ENCODE data around the gene HNRNPDL.
A peak's percentile ranks its signal among the peaks of the same experiment; 100 is the strongest.
"Not testable (repeated sequence)": the region's sequence is repeated elsewhere in the genome, so short reads cannot be mapped to it uniquely, and the experiment has no call there.

HNRNPDL gene

DNA sequence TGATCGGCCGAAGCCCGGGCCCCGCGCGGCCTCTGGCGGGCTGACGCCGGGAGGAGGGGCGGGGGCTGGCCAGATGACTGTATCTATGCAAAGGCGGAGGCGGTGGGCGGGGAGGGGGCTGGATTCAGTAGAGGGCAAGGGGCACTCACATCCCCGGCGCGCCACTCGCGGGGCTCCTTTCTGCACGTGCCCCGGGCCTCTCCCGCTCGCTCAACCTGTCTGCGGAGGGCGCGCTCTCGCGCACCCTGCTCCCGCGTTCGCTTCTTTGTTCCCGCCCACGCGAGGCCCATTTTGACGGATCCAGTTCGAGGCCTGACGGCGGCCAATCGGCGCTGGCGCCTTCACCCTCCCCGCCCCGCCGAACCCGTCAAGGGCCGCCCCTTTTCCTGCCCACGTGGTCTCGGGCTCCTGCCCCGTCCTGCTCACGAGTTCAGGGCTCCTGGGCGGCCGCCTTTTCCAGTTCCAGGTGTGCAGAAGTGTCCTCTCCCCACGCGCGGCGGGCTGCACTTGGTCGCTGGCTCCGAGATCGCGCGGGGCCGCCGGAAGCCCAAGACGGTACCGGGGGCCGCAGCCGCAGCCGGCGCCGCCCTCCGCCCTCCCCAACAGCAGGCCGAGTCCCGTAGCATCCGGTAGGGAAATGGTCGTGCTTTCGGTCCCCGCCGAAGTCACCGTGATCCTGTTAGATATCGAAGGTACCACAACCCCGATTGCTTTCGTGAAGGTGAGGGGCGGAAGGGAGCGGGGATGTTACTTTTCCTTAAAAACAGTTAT, at the start of gene HNRNPDL, which contains the start of gene ENOPH1:
HNRNPDL (minus strand) TSS at position 270 of the 771 bp plus-strand sequence. CDS start 772 bp downstream, outside the sequence.
ENOPH1 (plus strand) TSS at position 398 of the 771 bp plus-strand sequence; CDS start at position 638, 240 bp downstream.
- DNase-seq = peak; percentile 98
- Mint-ChIP-seq H3K4me3 (peak within 1 kb of the TSS; percentile 100), H3K36me3 (peaks cover 52% of the 10 kb centered on the region), H3K27me3 (peaks cover 8% of the 10 kb centered on the region), H3K9me3 (no peaks in the 10 kb centered on the region), H3K4me1 (peaks cover 60% of the 10 kb centered on the region), H3K27ac (peak within 1 kb of the TSS; percentile 99)
- CTCF ChIA-PET = no interaction called here

DNA sequence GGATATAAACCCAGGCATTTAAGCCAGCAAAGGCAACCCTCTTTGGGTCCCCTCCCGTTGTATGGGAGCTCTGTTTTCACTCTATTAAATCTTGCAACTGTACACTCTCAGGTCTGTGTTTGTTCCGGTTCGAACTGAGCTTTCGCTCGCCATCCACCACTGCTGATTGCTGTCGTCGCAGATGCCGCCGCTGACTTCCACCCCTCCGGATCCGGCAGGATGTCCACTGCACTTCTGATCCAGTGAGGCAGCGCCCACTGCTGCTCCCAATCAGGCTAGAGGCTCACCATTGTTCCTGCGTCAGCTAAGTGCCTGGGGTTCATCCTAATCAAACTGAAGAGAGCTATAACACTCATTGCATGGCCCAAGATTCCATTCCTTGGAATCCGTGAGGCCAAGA, 49.3 kb upstream of the HNRNPDL start:
- Mint-ChIP-seq H3K4me1 (no peaks in the 10 kb centered on the region), H3K27ac (no peak overlapping the region)

DNA sequence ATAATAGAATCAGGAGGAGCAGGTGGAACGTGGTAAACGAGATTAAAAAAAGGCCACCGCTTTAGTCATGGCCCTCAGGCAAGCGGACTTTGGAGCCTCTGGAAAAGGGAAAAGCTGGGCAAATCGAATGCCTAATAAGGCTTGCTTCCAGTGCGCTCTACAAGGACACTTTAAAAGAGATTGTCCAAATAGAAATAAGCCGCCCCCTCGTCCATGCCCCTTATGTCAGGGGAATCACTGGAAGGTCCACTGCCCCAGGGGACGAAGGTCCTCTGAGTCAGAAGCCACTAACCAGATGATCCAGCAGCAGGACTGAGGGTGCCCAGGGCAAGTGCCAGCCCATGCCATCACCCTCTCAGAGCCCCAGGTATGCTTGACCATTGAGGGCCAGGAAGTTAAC, 47.2 kb upstream of the HNRNPDL start:
- H3K4me1 Mint-ChIP-seq, H3K27me3 Mint-ChIP-seq, H3K36me3 Mint-ChIP-seq: not testable (repeated sequence)

More for the DNA sequence above, 49.3 kb upstream of the HNRNPDL start:
- no peak for DNase-seq
- Mint-ChIP-seq H3K36me3 (peaks cover 7% of the 10 kb centered on the region), H3K4me3 (no peak overlapping the region), H3K27me3 (no peaks in the 10 kb centered on the region), H3K9me3 (no peaks in the 10 kb centered on the region)
- CTCF ChIA-PET = no interaction called here

DNA sequence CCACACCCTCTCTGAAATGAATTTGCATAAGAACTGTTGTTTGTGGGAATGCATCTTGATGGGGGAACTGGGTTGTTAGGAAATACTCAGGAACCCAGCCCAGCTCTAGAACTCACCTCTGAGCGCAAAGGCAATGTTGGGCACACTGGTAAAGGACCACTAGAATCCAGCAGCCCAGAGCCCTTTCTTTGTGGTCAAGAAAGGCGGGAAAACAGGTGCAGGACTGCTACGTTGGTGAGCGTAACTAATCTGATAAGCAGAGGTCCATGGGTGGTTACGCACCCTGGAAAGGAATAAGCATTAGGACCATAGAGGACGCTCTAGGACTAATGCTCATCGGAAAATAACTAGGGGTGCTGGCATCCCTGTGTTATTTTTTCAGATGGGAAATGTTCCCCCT, 45.7 kb upstream of the HNRNPDL start:
- CTCF ChIA-PET, H3K4me1 Mint-ChIP-seq, H3K36me3 Mint-ChIP-seq, DNase-seq, H3K27me3 Mint-ChIP-seq, H3K4me3 Mint-ChIP-seq, H3K9me3 Mint-ChIP-seq, H3K27ac Mint-ChIP-seq: not testable (repeated sequence)

More for the DNA sequence above, 47.2 kb upstream of the HNRNPDL start:
- DNase-seq, H3K27ac Mint-ChIP-seq, H3K4me3 Mint-ChIP-seq, H3K9me3 Mint-ChIP-seq, CTCF ChIA-PET: not testable (repeated sequence)

DNA sequence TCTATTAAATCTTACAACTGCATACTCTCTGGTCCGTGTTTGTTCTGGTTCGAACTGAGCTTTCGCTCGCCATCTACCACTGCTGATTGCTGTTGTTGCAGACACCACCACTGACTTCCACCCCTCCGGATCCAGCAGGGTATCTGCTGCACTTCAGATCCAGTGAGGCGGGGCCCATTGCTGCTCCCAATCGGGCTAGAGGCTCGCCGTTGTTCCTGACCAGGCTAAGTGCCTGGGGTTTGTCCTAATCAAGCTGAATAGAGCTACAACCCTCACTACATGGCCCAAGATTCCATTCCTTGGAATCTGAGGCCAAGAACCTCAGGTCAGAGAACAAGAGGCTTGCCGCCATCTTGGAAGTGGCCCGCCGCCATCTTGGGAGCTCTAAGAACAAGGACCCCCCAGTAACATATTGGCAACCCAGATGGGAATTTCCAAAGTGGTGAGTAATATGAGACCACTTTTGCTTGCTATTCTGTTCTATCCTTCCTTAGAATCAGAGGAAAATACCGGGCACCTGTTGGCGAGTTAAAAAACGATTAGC, 43.4 kb upstream of the HNRNPDL start:
- H3K36me3 Mint-ChIP-seq = peaks cover 4% of the 10 kb centered on the region
- CTCF ChIA-PET = no interaction called here
- H3K4me1 Mint-ChIP-seq = no peaks in the 10 kb centered on the region
- H3K27me3 Mint-ChIP-seq = no peaks in the 10 kb centered on the region
- no peak overlapping the region for H3K4me3 Mint-ChIP-seq
- H3K9me3 Mint-ChIP-seq = no peaks in the 10 kb centered on the region
- DNase-seq = no peak
- H3K27ac Mint-ChIP-seq = no peak overlapping the region

DNA sequence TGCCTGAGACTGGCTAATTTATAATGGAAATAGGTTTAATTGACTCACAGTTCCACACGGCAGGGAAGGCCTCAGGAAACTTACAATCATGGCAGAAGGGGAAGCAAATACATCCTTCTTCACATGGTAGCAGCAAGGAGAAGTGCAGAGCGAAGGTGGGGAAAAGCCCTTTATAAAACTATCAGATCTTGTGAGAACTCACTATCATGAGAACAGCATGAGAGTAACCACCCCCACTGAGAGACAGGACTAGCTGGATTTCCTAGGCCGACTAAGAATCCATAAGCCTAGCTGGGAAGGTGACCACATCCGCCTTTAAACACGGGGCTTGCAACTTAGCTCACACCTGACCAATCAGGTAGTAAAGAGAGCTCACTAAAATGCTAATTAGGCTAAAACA, 42.8 kb upstream of the HNRNPDL start:
- H3K36me3 Mint-ChIP-seq, H3K4me3 Mint-ChIP-seq, DNase-seq, H3K9me3 Mint-ChIP-seq, H3K27me3 Mint-ChIP-seq, H3K4me1 Mint-ChIP-seq, H3K27ac Mint-ChIP-seq, CTCF ChIA-PET: not testable (repeated sequence)

DNA sequence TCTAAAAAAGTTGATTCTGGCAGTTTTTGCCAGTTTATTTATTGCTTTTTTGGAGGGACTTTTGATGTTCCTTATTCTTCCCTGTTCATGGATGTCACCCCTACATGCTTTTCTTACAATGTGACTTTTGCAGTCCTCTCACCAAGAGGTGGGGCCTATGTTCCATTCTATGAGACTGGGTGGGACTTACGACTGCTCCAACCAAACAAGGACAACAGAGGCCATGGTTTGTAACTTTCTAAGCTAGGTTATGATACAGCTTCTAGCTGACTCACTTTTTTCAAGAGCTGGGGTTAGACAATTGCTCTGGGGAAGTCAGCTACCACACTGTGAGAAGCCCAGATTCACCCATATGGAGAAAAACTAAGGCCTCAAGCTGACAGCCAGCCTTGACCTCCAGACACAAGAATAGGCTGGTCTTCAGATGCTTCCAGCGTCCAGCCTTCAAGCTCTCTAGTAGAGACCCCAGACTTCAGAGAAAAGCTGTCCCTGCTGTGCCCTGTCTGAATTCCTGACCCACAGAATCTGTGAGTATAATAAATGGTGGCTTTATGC, 39.6 kb upstream of the HNRNPDL start:
- no peak overlapping the region for H3K4me3 Mint-ChIP-seq
- no peak overlapping the region for H3K27ac Mint-ChIP-seq
- CTCF ChIA-PET = interaction anchor here (1.3 kb wide), 1 partner anchor 269 kb away, joined by 4 read pairs; no protein-coding TSS in a partner anchor
- peaks cover 15% of the 10 kb centered on the region for H3K36me3 Mint-ChIP-seq
- no peak for DNase-seq
- H3K9me3 Mint-ChIP-seq = no peaks in the 10 kb centered on the region
- no peaks in the 10 kb centered on the region for H3K4me1 Mint-ChIP-seq
- H3K27me3 Mint-ChIP-seq = no peaks in the 10 kb centered on the region

DNA sequence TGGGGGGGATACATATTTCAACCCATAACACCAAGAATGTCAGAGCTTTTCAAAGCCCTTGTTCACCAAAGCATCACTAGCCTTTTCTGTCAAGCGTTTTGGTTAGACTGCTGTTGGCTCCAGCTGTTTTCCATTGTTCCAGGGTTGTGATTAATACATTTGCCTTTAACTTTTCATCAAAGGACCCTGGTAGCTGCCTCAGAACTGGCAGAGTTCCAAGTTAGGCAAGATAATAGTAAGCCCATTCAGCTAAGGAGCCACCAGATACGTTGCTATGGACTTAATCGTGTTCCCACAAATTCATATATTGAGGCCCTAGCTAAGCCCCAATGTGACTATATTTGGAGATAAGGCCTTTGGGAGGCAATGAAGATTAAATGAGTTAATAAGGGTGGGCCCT, 37.2 kb upstream of the HNRNPDL start:
- H3K36me3 Mint-ChIP-seq = peaks cover 25% of the 10 kb centered on the region
- H3K4me3 Mint-ChIP-seq = no peak overlapping the region
- no peaks in the 10 kb centered on the region for H3K9me3 Mint-ChIP-seq
- no peak for DNase-seq
- no peaks in the 10 kb centered on the region for H3K27me3 Mint-ChIP-seq
- no peak overlapping the region for H3K27ac Mint-ChIP-seq
- no peaks in the 10 kb centered on the region for H3K4me1 Mint-ChIP-seq
- CTCF ChIA-PET = interaction anchor here (1.8 kb wide), 1 partner anchor 271 kb away, joined by 5 read pairs; no protein-coding TSS in a partner anchor

DNA sequence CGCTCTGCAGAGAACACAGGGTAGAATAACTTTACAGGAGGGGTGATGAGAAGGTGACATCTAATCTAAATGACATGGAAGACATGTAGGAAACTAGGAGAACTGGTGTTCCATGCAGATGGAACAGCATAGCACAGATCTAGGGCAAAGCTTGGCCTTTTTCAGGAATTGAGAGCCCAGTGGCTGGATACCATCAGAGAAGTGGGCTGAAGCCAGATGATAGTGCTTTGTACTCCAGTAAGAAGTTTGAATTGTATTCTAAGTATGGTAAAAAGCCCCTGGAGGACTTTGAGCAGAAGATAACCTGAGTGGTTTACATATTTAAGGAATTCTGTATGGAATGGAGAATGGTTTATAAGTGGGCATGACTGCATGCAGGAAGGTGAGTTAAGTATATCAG, 33.0 kb upstream of the HNRNPDL start:
- no peaks in the 10 kb centered on the region for H3K27me3 Mint-ChIP-seq
- no peak for DNase-seq
- CTCF ChIA-PET = no interaction called here
- H3K36me3 Mint-ChIP-seq = peaks cover 45% of the 10 kb centered on the region
- no peak overlapping the region for H3K4me3 Mint-ChIP-seq
- H3K4me1 Mint-ChIP-seq = peaks cover 2% of the 10 kb centered on the region
- no peaks in the 10 kb centered on the region for H3K9me3 Mint-ChIP-seq
- no peak overlapping the region for H3K27ac Mint-ChIP-seq

DNA sequence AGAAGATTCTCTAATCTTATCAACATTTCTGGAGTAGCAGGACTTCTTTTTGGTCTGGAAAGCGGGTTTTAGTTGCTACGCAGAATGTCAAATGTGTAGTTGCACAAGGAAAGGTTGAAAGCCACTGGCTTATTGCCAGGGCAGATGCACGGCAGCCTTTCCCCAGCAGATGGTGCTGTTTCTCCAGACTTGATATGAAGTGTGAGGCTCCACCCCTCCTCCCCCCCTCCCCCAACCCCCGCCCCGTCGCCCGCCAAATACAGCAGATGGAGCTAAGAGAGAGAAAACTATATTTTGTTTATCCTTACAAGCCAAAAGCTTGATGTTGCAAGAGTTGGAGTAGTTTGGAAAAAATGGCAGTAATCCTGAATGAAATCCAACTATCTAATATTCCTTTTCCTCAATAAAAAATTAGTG, 32.2 kb upstream of the HNRNPDL start:
- Mint-ChIP-seq H3K27ac (no peak overlapping the region), H3K4me3 (no peak overlapping the region), H3K27me3 (no peaks in the 10 kb centered on the region), H3K4me1 (peaks cover 2% of the 10 kb centered on the region), H3K9me3 (no peaks in the 10 kb centered on the region), H3K36me3 (peaks cover 48% of the 10 kb centered on the region)
- CTCF ChIA-PET = interaction anchor here (0.8 to 3.8 kb wide), 4 partner anchors 10 to 277 kb away, joined by 3 to 18 read pairs (median 3); no protein-coding TSS in a partner anchor
- peak; percentile 91 for DNase-seq

DNA sequence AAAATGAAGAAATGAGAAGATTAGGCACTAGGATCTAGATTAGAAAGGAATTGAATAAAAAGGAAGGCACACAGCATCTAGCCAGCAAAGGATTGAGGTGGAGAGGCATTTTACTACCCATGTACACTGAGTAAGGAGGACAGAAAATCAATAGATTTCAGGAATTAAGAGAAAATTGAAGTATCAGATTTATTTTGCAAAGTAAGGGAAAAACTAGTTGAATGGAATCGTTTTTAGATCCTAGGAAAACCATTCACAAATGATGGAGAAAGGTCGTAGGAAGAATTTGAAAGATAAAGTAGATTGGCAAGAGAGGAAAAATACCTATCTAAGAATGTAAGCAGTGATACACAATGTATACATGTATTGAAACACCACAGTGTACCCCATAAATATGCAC, 31.4 kb upstream of the HNRNPDL start:
- Mint-ChIP-seq H3K4me1 (peaks cover 2% of the 10 kb centered on the region), H3K27me3 (no peaks in the 10 kb centered on the region), H3K36me3 (peaks cover 52% of the 10 kb centered on the region), H3K27ac (no peak overlapping the region), H3K4me3 (no peak overlapping the region), H3K9me3 (no peaks in the 10 kb centered on the region)
- DNase-seq = no peak
- CTCF ChIA-PET = interaction anchor here (0.6 to 3.8 kb wide), 8 partner anchors 10 to 620 kb away, joined by 3 to 18 read pairs (median 3); no protein-coding TSS in a partner anchor

DNA sequence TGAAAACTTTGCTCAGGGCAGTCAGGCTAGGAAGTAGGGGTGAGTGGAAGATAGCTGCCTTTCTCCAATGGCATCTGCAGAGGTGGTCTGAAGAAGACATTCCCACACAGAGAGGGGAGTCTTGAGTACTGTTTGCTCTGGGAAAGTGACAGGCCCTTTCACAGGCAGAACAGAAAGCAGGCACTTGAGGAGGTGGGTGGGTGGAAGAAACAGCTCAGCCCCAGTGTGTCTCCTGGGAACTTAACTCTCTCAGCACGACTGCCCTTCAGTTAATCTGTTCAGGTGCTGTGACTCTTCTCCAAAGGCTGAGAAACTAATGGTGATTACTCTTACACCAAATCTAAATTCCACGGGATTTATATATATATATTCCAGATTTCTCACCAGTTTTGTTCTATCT, 28.5 kb upstream of the HNRNPDL start:
- Mint-ChIP-seq H3K4me1 (peaks cover 2% of the 10 kb centered on the region), H3K4me3 (no peak overlapping the region), H3K36me3 (peaks cover 53% of the 10 kb centered on the region), H3K9me3 (no peaks in the 10 kb centered on the region), H3K27ac (no peak overlapping the region), H3K27me3 (no peaks in the 10 kb centered on the region)
- no peak for DNase-seq
- CTCF ChIA-PET = interaction anchor here (1.4 kb wide), 1 partner anchor 17 kb away, joined by 3 read pairs; no protein-coding TSS in a partner anchor

DNA sequence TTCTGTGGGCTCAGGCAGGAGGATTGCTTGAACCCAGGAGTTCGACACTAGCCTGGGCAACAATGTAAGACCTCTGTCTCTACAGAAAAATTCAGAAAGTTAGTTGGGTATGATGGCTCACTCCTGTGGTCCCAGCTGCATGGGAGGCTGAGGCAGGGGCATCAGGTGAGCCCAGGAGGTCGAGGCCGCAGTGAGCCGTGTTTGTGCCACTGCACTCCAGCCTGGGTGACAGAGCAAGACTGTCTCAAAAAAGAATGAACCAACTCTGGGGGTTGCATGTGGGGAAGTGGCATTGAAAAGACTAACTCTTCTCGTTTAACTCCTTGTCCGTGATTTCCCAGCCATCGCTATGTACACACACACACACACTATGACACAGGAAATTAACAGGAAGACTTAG, 27.0 kb upstream of the HNRNPDL start:
- Mint-ChIP-seq H3K27me3 (no peaks in the 10 kb centered on the region), H3K9me3 (no peaks in the 10 kb centered on the region), H3K27ac (no peak overlapping the region), H3K36me3 (peaks cover 52% of the 10 kb centered on the region), H3K4me3 (no peak overlapping the region), H3K4me1 (peaks cover 2% of the 10 kb centered on the region)
- CTCF ChIA-PET = interaction anchor here (1.3 kb wide), 1 partner anchor 13 kb away, joined by 3 read pairs; no protein-coding TSS in a partner anchor
- DNase-seq = no peak

DNA sequence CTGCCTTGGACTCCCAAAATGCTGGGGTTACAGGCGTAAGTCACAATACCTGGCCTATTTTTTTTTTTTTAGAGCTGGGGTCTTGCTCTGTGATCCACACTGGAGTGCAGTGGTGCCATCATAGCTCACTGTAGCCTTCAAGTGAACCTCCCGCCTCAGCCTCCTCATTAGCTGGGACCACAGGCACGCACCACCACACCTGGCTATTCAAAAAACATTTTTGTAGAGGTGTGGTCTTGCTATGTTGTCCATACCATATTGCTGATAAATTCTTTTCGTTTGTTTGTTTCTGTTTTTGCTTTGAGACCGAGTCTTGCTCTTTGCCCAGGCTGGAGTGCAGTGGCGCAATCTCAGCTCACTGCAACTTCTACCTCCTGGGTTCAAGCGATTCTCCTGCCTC, 21.8 kb upstream of the HNRNPDL start:
- Mint-ChIP-seq H3K27me3 (no peaks in the 10 kb centered on the region), H3K27ac (no peak overlapping the region), H3K36me3 (peaks cover 60% of the 10 kb centered on the region), H3K9me3 (no peaks in the 10 kb centered on the region), H3K4me3 (no peak overlapping the region), H3K4me1 (peaks cover 6% of the 10 kb centered on the region)
- no peak for DNase-seq
- CTCF ChIA-PET = interaction anchor here (1.3 kb wide), 1 partner anchor 287 kb away, joined by 4 read pairs; no protein-coding TSS in a partner anchor
